IMR-90 (cell line): ENCODE results near the gene MUC5AC. TPM values are rescaled to one million over a fixed set of nuclear protein-coding genes. Genes with fewer than 3 reads are reported as not detected.

Experiments
- ATAC-seq: fragments of 200-7000 bp; cut with Tn5 transposase; 2 replicates; pipeline ENCODE4 v1.9.1; 2020; ENCODE audit warnings: low read depth, mild to moderate bottlenecking, moderate library complexity
- BruUV-seq: library from RNA; stranded (reverse); fragments of 400-500 nt; replicated peaks from 2 replicates; lab custom pipeline; 2021; lab: Mats Ljungman, UMichigan
- CTCF ChIA-PET: fragments of 300-600 bp; formaldehyde crosslinking; extraction: SDS; loops from one replicate; lab custom pipeline; 2021; ENCODE audit warnings: antibody characterized with exemption; lab: Yijun Ruan, JAX
- POLR2A ChIA-PET: fragments of 300-600 bp; sonication (Branson Sonifier 250); formaldehyde crosslinking; loops from one replicate; lab custom pipeline; 2022; ENCODE audit warnings: antibody characterized with exemption; ENCODE audit not compliant: unreplicated experiment; lab: Charles Lee
- DNase-seq: peaks from one replicate; pipeline ENCODE4 v3.0.0; 2013
- H2AFZ ChIP-seq: replicated peaks from 2 replicates; pipeline ENCODE3; 2013; ENCODE audit warnings: low read length, mild to moderate bottlenecking; ENCODE audit not compliant: poor library complexity
- H2AK5ac ChIP-seq: 2 replicates; pipeline ENCODE4 v1.6.1; 2013; ENCODE audit warnings: low read depth, low read length, inconsistent platforms
- H2AK9ac ChIP-seq: replicated peaks from 2 replicates; pipeline ENCODE3; 2013; ENCODE audit warnings: mild to moderate bottlenecking, low read depth, low read length, moderate library complexity; ENCODE audit not compliant: poor library complexity
- H2BK120ac ChIP-seq: 2 replicates; pipeline ENCODE4 v1.6.1; 2013; ENCODE audit warnings: low read depth, low read length, inconsistent platforms
- H2BK15ac ChIP-seq: 3 replicates; pipeline ENCODE4 v1.6.1; 2013; ENCODE audit warnings: low read depth, low read length, inconsistent platforms
- H2BK20ac ChIP-seq: 2 replicates; pipeline ENCODE4 v1.6.1; 2013; ENCODE audit warnings: low read depth, mild to moderate bottlenecking, inconsistent platforms, low read length, moderate library complexity
- H2BK5ac ChIP-seq: 2 replicates; pipeline ENCODE4 v1.6.1; 2013; ENCODE audit warnings: mild to moderate bottlenecking, low read depth, low read length, inconsistent platforms; ENCODE audit not compliant: poor library complexity, severe bottlenecking
- H3K14ac ChIP-seq: replicated peaks from 2 replicates; pipeline ENCODE4 v1.6.1; 2013; ENCODE audit warnings: low read depth, low read length, inconsistent platforms
- H3K18ac ChIP-seq: 2 replicates; pipeline ENCODE4 v1.6.1; 2013; ENCODE audit warnings: low read depth, low read length, control low read depth
- H3K23ac ChIP-seq: 2 replicates; pipeline ENCODE4 v1.6.1; 2013; ENCODE audit warnings: low read depth, low read length, inconsistent platforms
- H3K27ac ChIP-seq: 2 replicates; pipeline ENCODE4 v1.5.1; 2013; ENCODE audit warnings: mild to moderate bottlenecking, control low read depth, low read length; ENCODE audit not compliant: insufficient read depth
- H3K27me3 ChIP-seq: 2 replicates; pipeline ENCODE4 v1.6.1; 2013; ENCODE audit warnings: low read length; ENCODE audit not compliant: control insufficient read depth, insufficient read depth
- H3K36me3 ChIP-seq: 2 replicates; pipeline ENCODE4 v1.6.1; 2013; ENCODE audit warnings: low read length, mixed read lengths; ENCODE audit not compliant: control insufficient read depth, insufficient read depth
- H3K4ac ChIP-seq: 2 replicates; pipeline ENCODE4 v1.6.1; 2013; ENCODE audit warnings: low read depth, low read length, inconsistent platforms
- H3K4me1 ChIP-seq: 2 replicates; pipeline ENCODE4 v1.6.1; 2013; ENCODE audit warnings: low read length, mixed read lengths; ENCODE audit not compliant: control insufficient read depth, insufficient read depth
- H3K4me2 ChIP-seq: 2 replicates; pipeline ENCODE4 v1.6.1; 2013; ENCODE audit warnings: low read depth, mild to moderate bottlenecking, control low read depth, low read length, moderate library complexity
- H3K4me3 ChIP-seq: 2 replicates; pipeline ENCODE4 v1.5.1; 2013; ENCODE audit warnings: low read depth, mild to moderate bottlenecking, control low read depth, low read length, moderate library complexity; ENCODE audit not compliant: insufficient read depth
- H3K56ac ChIP-seq: 2 replicates; pipeline ENCODE4 v1.6.1; 2013; ENCODE audit warnings: low read length, inconsistent platforms; ENCODE audit not compliant: insufficient read depth; ENCODE audit errors: extremely low read depth
- H3K79me1 ChIP-seq, 2 experiments: 2 replicates each; pipeline ENCODE4 v1.6.1; 2013; ENCODE audit warnings: low read length in 2 of 2, inconsistent platforms in 1 of 2, low read depth in 1 of 2
- H3K9ac ChIP-seq: 2 replicates; pipeline ENCODE4 v1.6.1; 2013; ENCODE audit warnings: low read depth, low read length, control low read depth
- H3K9me1 ChIP-seq: 2 replicates; pipeline ENCODE4 v1.6.1; 2013; ENCODE audit warnings: low read length, inconsistent platforms; ENCODE audit not compliant: insufficient read depth
- H3K9me3 ChIP-seq: 2 replicates; pipeline ENCODE4 v1.6.1; 2013; ENCODE audit warnings: low read length; ENCODE audit not compliant: control insufficient read depth, insufficient read depth
- H4K20me1 ChIP-seq: 2 replicates; pipeline ENCODE4 v1.6.1; 2013; ENCODE audit warnings: low read length, inconsistent platforms; ENCODE audit not compliant: insufficient read depth
- H4K5ac ChIP-seq: 2 replicates; pipeline ENCODE4 v1.6.1; 2013; ENCODE audit warnings: mild to moderate bottlenecking, low read depth, low read length, control low read depth
- H4K8ac ChIP-seq, 2 experiments: 2 replicates each; pipeline ENCODE4 v1.6.1; 2013; ENCODE audit warnings: low read depth in 2 of 2, low read length in 2 of 2, control low read depth in 1 of 2, inconsistent platforms in 1 of 2
- H4K91ac ChIP-seq: 2 replicates; pipeline ENCODE4 v1.6.1; 2013; ENCODE audit warnings: low read depth, low read length, inconsistent platforms; ENCODE audit not compliant: insufficient read depth
- BHLHE40 ChIP-seq: fragments of 150-350 bp; IDR thresholded peaks from 2 replicates; pipeline ENCODE4 v1.6.1; 2016; ENCODE audit warnings: mild to moderate bottlenecking, low read depth, low read length
- CEBPB ChIP-seq: IDR thresholded peaks from 2 replicates; pipeline ENCODE4 v1.6.1; 2012; ENCODE audit warnings: low read depth, low read length, improper control_type of control experiment
- ELK1 ChIP-seq: fragments of 150-350 bp; IDR thresholded peaks from 2 replicates; pipeline ENCODE4 v1.6.1; 2016; ENCODE audit warnings: low read depth, mild to moderate bottlenecking, low read length, moderate library complexity, borderline replicate concordance
- MAFK ChIP-seq: IDR thresholded peaks from 2 replicates; pipeline ENCODE4 v1.6.1; 2012; ENCODE audit warnings: low read depth, low read length, improper control_type of control experiment
- MXI1 ChIP-seq: IDR thresholded peaks from 2 replicates; pipeline ENCODE4 v1.6.1; 2012; ENCODE audit warnings: low read depth, mild to moderate bottlenecking, low read length, moderate library complexity, borderline replicate concordance
- NFE2L2 ChIP-seq: fragments of 150-350 bp; IDR thresholded peaks from 2 replicates; pipeline ENCODE4 v1.6.1; 2016; ENCODE audit warnings: low read depth, mild to moderate bottlenecking, low read length
- RAD21 ChIP-seq: IDR thresholded peaks from 2 replicates; pipeline ENCODE4 v1.6.1; 2012; ENCODE audit warnings: low read length, improper control_type of control experiment
- RFX5 ChIP-seq: IDR thresholded peaks from 2 replicates; pipeline ENCODE4 v1.8.0; 2012; ENCODE audit warnings: low read depth, mild to moderate bottlenecking, low read length, moderate library complexity
- SMC3 ChIP-seq: fragments of 150-350 bp; IDR thresholded peaks from 2 replicates; pipeline ENCODE4 v1.6.1; 2016; ENCODE audit warnings: low read depth, mild to moderate bottlenecking, antibody characterized with exemption, low read length, moderate library complexity
- WGBS, 2 experiments: methylation state at CpG; one replicate each; pipeline versions ENCODE4 v1.1.5 to v1.1.7; 2013; ENCODE audit warnings: missing lambda C conversion rate in 2 of 2; ENCODE audit not compliant: insufficient read length in 1 of 2; ENCODE audit errors: extremely low coverage in 2 of 2; 5-methylcytosine and 5-hydroxymethylcytosine counted together
- dilution Hi-C: fragments of 300-500 bp; cut with HindIII; formaldehyde crosslinking; loops from one replicate; pipeline ENCODE4 v1.14.3; 2018; ENCODE audit warnings: low sequenced_read_pairs; ENCODE audit not compliant: unreplicated experiment
- in situ Hi-C: fragments of 300-500 bp; cut with MboI; formaldehyde crosslinking; loops from 3 replicates; pipeline ENCODE4 v1.14.3; 2019; ENCODE audit warnings: low sequenced_read_pairs, inconsistent platforms, mixed read lengths
- intact Hi-C: fragments of 100-400 bp; cut with micrococcal nuclease; formaldehyde crosslinking; loops from 2 replicates; pipeline ENCODE4 v1.10.0; 2022
- polyA plus RNA-seq, 3 experiments: library from polyadenylated mRNA; depleted of rRNA; stranded (reverse); fragments of >200 nt; gene quantifications; 2 replicates each; pipeline ENCODE4 v1.2.3, GENCODE V29; 2012; ENCODE audit warnings: low replicate concordance in 1 of 3
- total RNA-seq: library from RNA; depleted of rRNA; stranded (reverse); fragments of >200 nt; gene quantifications from 2 replicates; pipeline ENCODE4 v1.2.3, GENCODE V29; 2012

The MUC5AC gene
- total and polyA plus RNA-seq, 2 of the 4 experiments (the other 2 are of a cell fraction), result 0.02 TPM; not detected in 1

DNA sequence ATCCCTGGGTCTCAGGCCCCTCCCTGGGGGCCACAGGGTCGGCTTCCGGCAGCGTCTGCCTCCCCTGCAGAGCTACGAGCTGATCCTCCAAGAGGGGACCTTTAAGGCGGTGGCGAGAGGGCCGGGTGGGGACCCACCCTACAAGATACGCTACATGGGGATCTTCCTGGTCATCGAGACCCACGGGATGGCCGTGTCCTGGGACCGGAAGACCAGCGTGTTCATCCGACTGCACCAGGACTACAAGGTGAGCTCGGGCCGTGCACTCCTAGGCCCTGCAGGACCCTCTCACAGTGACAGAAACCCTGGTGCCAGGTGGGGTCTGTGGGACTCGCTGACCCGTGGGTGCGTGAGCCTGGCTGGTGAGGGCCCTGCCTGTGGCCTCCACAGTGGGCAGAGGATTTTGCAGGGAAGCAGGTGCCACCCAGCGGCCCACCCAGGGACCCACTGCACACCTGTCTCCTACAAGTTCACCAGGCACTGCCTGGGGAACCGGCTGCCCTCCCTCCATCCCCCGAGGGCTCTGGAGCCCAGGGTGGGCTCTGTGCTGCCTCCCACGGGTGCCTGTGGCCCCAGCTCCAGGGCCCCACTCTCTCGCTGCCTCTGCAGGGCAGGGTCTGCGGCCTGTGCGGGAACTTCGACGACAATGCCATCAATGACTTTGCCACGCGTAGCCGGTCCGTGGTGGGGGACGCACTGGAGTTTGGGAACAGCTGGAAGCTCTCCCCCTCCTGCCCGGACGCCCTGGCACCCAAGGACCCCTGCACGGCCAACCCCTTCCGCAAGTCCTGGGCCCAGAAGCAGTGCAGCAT is 78.8 kb downstream of the MUC5AC start:
- H3K9me1 ChIP-seq, result no peaks in the 10 kb centered on the region
- H3K9me3 ChIP-seq, result peaks cover 11% of the 10 kb centered on the region; the same call in 1 of the 2 replicates
- no peak overlapping the region for H4K8ac ChIP-seq
- H3K4me2 ChIP-seq, result no peak overlapping the region
- no TSS peak for BruUV-seq
- H3K56ac ChIP-seq, result no peak overlapping the region
- H3K9ac ChIP-seq, result no peak overlapping the region
- no peak overlapping the region for H4K91ac ChIP-seq
- H3K14ac ChIP-seq, result no peak overlapping the region
- no peaks in the 10 kb centered on the region for H3K4me1 ChIP-seq
- H2AK5ac ChIP-seq, result no peak overlapping the region
- ATAC-seq (no peak), DNase-seq (no peak)
- H3K18ac ChIP-seq, result no peak overlapping the region
- no peak overlapping the region for H2AFZ ChIP-seq
- H3K23ac ChIP-seq, result no peak overlapping the region
- H3K4me3 ChIP-seq, result no peak overlapping the region
- no peak overlapping the region for H3K27ac ChIP-seq
- in situ Hi-C loops (no loop called here), intact Hi-C loops (no loop called here), dilution Hi-C loops (no loop called here)
- POLR2A ChIA-PET, result no interaction called here
- no peaks in the 10 kb centered on the region for H3K36me3 ChIP-seq
- no peak overlapping the region for H3K4ac ChIP-seq
- no peaks in the 10 kb centered on the region; the same call in 1 of the 2 replicates for H4K20me1 ChIP-seq
- no peak overlapping the region for H2BK15ac ChIP-seq
- no peak overlapping the region for H4K5ac ChIP-seq
- WGBS, 2 experiments, result 76% methylated on average over 34 of the region's 37 CpGs; no CpG with 5 or more reads in 1 of the 2 experiments
- CTCF ChIA-PET, result no interaction called here
- TF ChIP-seq MAFK (no peak), RFX5 (no peak), MXI1 (no peak), BHLHE40 (no peak), SMC3 (no peak), RAD21 (no peak), NFE2L2 (no peak), CEBPB (no peak), ELK1 (no peak)
- no peak overlapping the region for H2BK120ac ChIP-seq
- no peaks in the 10 kb centered on the region for H3K79me1 ChIP-seq
- no peak overlapping the region for H2BK5ac ChIP-seq
- H3K27me3 ChIP-seq, result no peaks in the 10 kb centered on the region; the same call in 1 of the 2 replicates
- H2BK20ac ChIP-seq, result no peak overlapping the region
- no peak overlapping the region for H2AK9ac ChIP-seq
